ENCODE measurements around the gene PTPRC. TPM values are rescaled to one million over a fixed set of nuclear protein-coding genes. Genes with fewer than 3 reads are reported as not detected.

Gene PTPRC
- total and polyA plus RNA-seq, 12 donors: 1.0 to 62.7 (median 5.3) TPM

GRCh38 chr1:198655459-198656121 lies 16.8 kb downstream of the PTPRC start:
- Histone ChIP-seq H3K36me3 (peaks cover 0 to 8% (median 0%) of the 10 kb centered on the region in 9 donors), H3K9me3 (no peaks in the 10 kb centered on the region), H3K4me1 (peaks cover 0 to 86% (median 0%) of the 10 kb centered on the region in 9 donors), H3K27me3 (no peaks in the 10 kb centered on the region), H3K27ac (peak overlapping the region in 2 of 10 donors; percentile 25 to 92), H3K4me3 (no peak overlapping the region)
- no peak for ATAC-seq
- WGBS, 2 donors: 86 to 89% methylated on average over 1 of the region's 1 CpG
- DNase-seq: no peak
- intact Hi-C loops (cut with DNase I): no loop called here
- TF ChIP-seq CTCF (IDR thresholded peaks at IDR 0.05): no peak

- peak overlapping the region in 3 of 10 donors; percentile 1 to 92 (median 50) for H3K27ac ChIP-seq
- intact Hi-C loops (cut with DNase I): no loop called here
- 80 to 89% methylated on average over 4 of the region's 4 CpGs for WGBS, 2 donors
- peaks cover 0 to 87% (median 0%) of the 10 kb centered on the region in 9 donors for H3K4me1 ChIP-seq
- H3K9me3 ChIP-seq: no peaks in the 10 kb centered on the region
- H3K27me3 ChIP-seq: no peaks in the 10 kb centered on the region
- DNase-seq: peak in 1 of 2 donors; percentile 42
- peak in 5 of 8 donors; percentile 21 to 61 (median 29) for ATAC-seq
- peaks cover 0 to 8% (median 0%) of the 10 kb centered on the region in 9 donors for H3K36me3 ChIP-seq
- H3K4me3 ChIP-seq: peak overlapping the region in 1 of 10 donors; percentile 7
- no peak for TF ChIP-seq CTCF (IDR thresholded peaks at IDR 0.05)
Measured at GRCh38 chr1:198656500-198656932, 17.7 kb downstream of the PTPRC start.

GRCh38 chr1:198657550-198658064 lies 18.8 kb downstream of the PTPRC start:
- no peaks in the 10 kb centered on the region for H3K9me3 ChIP-seq
- H3K4me3 ChIP-seq: peak overlapping the region in 1 of 10 donors; percentile 25
- no peak for TF ChIP-seq CTCF (IDR thresholded peaks at IDR 0.05)
- no peak for DNase-seq
- peaks cover 0 to 81% (median 0%) of the 10 kb centered on the region in 9 donors for H3K4me1 ChIP-seq
- peak overlapping the region in 2 of 10 donors; percentile 46 to 92 for H3K27ac ChIP-seq
- peak in 2 of 8 donors; percentile 11 to 52 for ATAC-seq
- H3K27me3 ChIP-seq: no peaks in the 10 kb centered on the region
- WGBS, 2 donors: 37 to 57% methylated on average over 3 of the region's 3 CpGs
- intact Hi-C loops (cut with DNase I): no loop called here
- H3K36me3 ChIP-seq: peaks cover 0 to 8% (median 0%) of the 10 kb centered on the region in 9 donors

GRCh38 chr1:198660341-198661261 lies 21.8 kb downstream of the PTPRC start:
- ATAC-seq: no peak
- 90 to 92% methylated on average over 1 of the region's 1 CpG for WGBS, 2 donors
- intact Hi-C loops (cut with DNase I): no loop called here

More at GRCh38 chr1:198660341-198661261, 21.8 kb downstream of the PTPRC start:
- Histone ChIP-seq H3K4me3 (peak overlapping the region in 1 of 10 donors; percentile 8), H3K27me3 (no peaks in the 10 kb centered on the region), H3K36me3 (peaks cover 0 to 5% (median 0%) of the 10 kb centered on the region in 9 donors), H3K9me3 (no peaks in the 10 kb centered on the region), H3K4me1 (peaks cover 0 to 88% (median 0%) of the 10 kb centered on the region in 9 donors), H3K27ac (peak overlapping the region in 1 of 10 donors; percentile 72)
- no peak for DNase-seq
- no peak for TF ChIP-seq CTCF (IDR thresholded peaks at IDR 0.05)

All from heart right ventricle (tissue), 16 donors.